Osteocyte (in vitro differentiated cells): ENCODE results near the gene PIK3CD. TPM values are rescaled to one million over a fixed set of nuclear protein-coding genes. Genes with fewer than 3 reads are reported as not detected.
"Not testable (repeated sequence)": the region's sequence is repeated elsewhere in the genome, so short reads cannot be mapped to it uniquely, and the experiment has no call there.

ENCODE experiments used
- DNase-seq: peaks from one replicate; pipeline ENCODE4 v3.0.0; 2021; ENCODE audit warnings: mixed read lengths; ENCODE audit not compliant: unreplicated experiment; ENCODE audit errors: extremely low spot score
- H3K27ac Mint-ChIP-seq: one replicate; pipeline ENCODE4 v1.8.0; 2021; ENCODE audit warnings: mild to moderate bottlenecking, mixed read lengths; ENCODE audit not compliant: unreplicated experiment
- H3K27me3 Mint-ChIP-seq: one replicate; pipeline ENCODE4 v1.8.0; 2021; ENCODE audit warnings: mixed read lengths; ENCODE audit not compliant: unreplicated experiment
- H3K36me3 Mint-ChIP-seq: one replicate; pipeline ENCODE4 v1.8.0; 2021; ENCODE audit warnings: mixed read lengths; ENCODE audit not compliant: unreplicated experiment
- H3K4me1 Mint-ChIP-seq: one replicate; pipeline ENCODE4 v1.8.0; 2021; ENCODE audit warnings: mixed read lengths; ENCODE audit not compliant: unreplicated experiment
- H3K4me3 Mint-ChIP-seq: one replicate; pipeline ENCODE4 v1.8.0; 2021; ENCODE audit warnings: mild to moderate bottlenecking, moderate library complexity, mixed read lengths; ENCODE audit not compliant: unreplicated experiment
- H3K9me3 Mint-ChIP-seq: one replicate; pipeline ENCODE4 v1.8.0; 2021; ENCODE audit warnings: mixed read lengths; ENCODE audit not compliant: unreplicated experiment
- total RNA-seq: library from RNA; stranded (reverse); gene quantifications from 2 replicates; pipeline ENCODE4 v1.2.1, GENCODE V29; 2021
- TF ChIP-seq, protein P1 (sequence below): fragments of 200-600 bp; sonication (generic); IDR thresholded peaks from 2 replicates; pipeline ENCODE4 v1.5.0; 2021; ENCODE audit warnings: antibody characterized with exemption, mild to moderate bottlenecking, moderate library complexity

PIK3CD gene
- total RNA-seq, 1 donor from 2014 or later, result 14.6 TPM

DNA sequence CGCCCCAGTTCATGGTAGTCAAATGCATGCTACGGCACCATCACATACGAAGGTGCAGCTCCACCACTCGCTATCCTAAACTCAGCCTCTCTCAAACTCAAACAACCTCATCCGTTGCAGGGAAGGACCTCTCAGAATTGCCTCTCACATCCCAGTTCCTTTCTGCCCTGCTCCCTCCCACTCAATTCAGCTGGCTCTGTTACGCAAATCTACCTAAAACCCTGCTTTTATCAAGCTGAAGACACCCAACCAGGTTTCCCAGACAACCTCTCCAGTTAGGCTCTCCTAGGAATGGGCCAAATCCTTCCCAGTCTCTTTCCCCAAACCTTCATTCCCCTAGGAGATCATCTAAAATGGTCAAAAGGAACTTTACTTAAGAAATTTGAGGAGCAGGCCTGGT is 109.3 kb downstream of the PIK3CD start:
- TF ChIP-seq, protein P1, sequence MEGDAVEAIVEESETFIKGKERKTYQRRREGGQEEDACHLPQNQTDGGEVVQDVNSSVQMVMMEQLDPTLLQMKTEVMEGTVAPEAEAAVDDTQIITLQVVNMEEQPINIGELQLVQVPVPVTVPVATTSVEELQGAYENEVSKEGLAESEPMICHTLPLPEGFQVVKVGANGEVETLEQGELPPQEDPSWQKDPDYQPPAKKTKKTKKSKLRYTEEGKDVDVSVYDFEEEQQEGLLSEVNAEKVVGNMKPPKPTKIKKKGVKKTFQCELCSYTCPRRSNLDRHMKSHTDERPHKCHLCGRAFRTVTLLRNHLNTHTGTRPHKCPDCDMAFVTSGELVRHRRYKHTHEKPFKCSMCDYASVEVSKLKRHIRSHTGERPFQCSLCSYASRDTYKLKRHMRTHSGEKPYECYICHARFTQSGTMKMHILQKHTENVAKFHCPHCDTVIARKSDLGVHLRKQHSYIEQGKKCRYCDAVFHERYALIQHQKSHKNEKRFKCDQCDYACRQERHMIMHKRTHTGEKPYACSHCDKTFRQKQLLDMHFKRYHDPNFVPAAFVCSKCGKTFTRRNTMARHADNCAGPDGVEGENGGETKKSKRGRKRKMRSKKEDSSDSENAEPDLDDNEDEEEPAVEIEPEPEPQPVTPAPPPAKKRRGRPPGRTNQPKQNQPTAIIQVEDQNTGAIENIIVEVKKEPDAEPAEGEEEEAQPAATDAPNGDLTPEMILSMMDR, result no peak
- Mint-ChIP-seq H3K27me3 (no peaks in the 10 kb centered on the region), H3K4me3 (no peak overlapping the region), H3K9me3 (no peaks in the 10 kb centered on the region), H3K27ac (no peak overlapping the region), H3K36me3 (peaks cover 9% of the 10 kb centered on the region), H3K4me1 (peaks cover 20% of the 10 kb centered on the region)
- DNase-seq, result no peak

DNA sequence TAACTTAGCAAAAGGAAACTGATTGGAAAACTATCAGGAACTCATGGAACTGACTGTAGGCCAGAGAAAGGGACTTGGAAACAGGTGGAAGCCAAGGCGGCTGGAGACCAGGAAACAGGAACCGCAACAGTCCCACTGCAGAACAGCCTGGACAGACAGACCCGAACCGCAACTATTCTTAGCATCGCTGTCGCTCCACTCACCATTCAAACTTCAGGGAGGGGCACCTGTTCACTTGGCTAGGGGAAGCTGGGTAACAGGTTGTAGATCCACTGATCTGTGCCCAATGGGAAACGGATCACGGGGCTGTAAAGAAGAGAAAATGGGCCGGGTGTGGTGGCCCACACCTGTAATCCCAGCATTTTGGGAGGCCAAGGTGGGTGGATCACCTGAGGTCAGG is 110.3 kb downstream of the PIK3CD start:
- no peak overlapping the region for H3K27ac Mint-ChIP-seq
- no peak overlapping the region for H3K4me3 Mint-ChIP-seq
- H3K4me1 Mint-ChIP-seq, result peaks cover 23% of the 10 kb centered on the region
- no peaks in the 10 kb centered on the region for H3K9me3 Mint-ChIP-seq
- no peaks in the 10 kb centered on the region for H3K27me3 Mint-ChIP-seq
- no peak for DNase-seq
- TF ChIP-seq, protein P1, result no peak
- peaks cover 9% of the 10 kb centered on the region for H3K36me3 Mint-ChIP-seq

DNA sequence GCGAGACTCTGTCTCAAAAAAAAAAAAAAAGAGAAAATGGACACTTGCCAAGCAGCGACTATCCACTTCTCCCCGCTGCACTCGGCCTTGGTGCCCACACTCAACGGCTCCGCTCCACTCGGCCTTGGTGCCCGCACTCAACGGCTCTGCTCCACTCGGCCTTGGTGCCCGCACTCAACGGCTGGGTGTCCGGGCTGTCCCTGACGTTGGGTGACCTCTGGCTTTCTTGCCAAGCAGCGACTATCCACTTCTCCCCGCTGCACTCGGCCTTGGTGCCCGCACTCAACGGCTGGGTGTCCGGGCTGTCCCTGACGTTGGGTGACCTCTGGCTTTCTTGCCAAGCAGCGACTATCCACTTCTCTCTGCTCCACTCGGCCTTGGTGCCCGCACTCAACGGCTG is 110.9 kb downstream of the PIK3CD start:
- not testable (repeated sequence) for H3K4me3 Mint-ChIP-seq, H3K9me3 Mint-ChIP-seq, H3K36me3 Mint-ChIP-seq, H3K27me3 Mint-ChIP-seq, DNase-seq, H3K27ac Mint-ChIP-seq
- peaks cover 28% of the 10 kb centered on the region for H3K4me1 Mint-ChIP-seq

DNA sequence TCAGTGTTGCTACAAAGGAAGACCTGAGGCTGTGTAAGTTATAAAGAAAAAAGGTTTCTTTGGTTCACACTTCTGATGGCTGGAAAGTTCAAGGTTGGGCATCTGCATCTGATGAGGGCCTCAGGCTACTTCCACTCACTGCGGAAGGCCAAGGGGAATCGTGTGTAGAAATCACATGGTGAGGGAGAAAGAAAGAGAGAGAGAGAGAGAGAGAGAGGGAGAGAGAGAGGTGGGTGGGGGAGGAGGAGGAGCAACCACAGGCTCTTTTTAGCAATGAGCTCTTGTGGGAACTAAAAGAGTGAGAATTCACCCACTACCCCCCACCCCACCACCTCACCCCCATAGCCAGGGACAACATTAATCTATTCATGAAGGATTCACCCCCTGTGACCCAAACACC is 112.4 kb downstream of the PIK3CD start:
- no peak overlapping the region for H3K4me3 Mint-ChIP-seq
- TF ChIP-seq, protein P1, result no peak
- peaks cover 6% of the 10 kb centered on the region for H3K36me3 Mint-ChIP-seq
- no peaks in the 10 kb centered on the region for H3K9me3 Mint-ChIP-seq
- peak overlapping the region; percentile 69 for H3K27ac Mint-ChIP-seq
- DNase-seq, result no peak
- no peaks in the 10 kb centered on the region for H3K27me3 Mint-ChIP-seq
- peaks cover 28% of the 10 kb centered on the region for H3K4me1 Mint-ChIP-seq

DNA sequence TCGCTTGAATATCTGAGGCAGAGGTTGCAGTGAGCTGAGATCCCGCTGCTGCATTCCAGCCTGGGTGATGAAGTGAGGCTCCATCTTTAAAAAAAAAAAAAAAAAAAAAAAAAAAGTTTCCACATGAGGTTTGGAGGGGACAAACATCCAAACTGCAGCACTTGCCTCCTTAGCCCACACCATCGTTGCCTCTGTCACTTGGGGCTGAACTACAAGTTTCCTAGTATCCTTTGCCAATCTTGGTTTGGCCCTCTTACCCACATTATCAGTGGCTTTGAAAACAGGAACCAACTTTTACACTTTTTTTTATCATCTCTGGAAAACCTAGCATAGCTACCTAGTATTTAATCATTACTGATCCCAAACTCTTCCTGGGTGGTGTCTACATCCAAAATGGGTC is 113.0 kb downstream of the PIK3CD start:
- H3K4me1 Mint-ChIP-seq, result peaks cover 30% of the 10 kb centered on the region
- TF ChIP-seq, protein P1, result no peak
- no peaks in the 10 kb centered on the region for H3K9me3 Mint-ChIP-seq
- peaks cover 6% of the 10 kb centered on the region for H3K36me3 Mint-ChIP-seq
- H3K27ac Mint-ChIP-seq, result peak overlapping the region; percentile 27
- no peak overlapping the region for H3K4me3 Mint-ChIP-seq
- DNase-seq, result no peak
- H3K27me3 Mint-ChIP-seq, result no peaks in the 10 kb centered on the region
